Stimulated activated CD4-positive, alpha-beta T cell treated with anti-CD3 and anti-CD28 coated beads, Interleukin-15, amount 100 ng/mL, for 48 hours (primary cell): ENCODE measurements around the gene LPCAT3.
A peak's percentile ranks its signal among the peaks of the same experiment; 100 is the strongest.

ENCODE experiments used
- DNase-seq, 2 donors: peaks; one replicate each; pipeline ENCODE4 v3.0.0-alpha.2; 2020; ENCODE audit warnings: low read depth in 2 of 2

LPCAT3 gene

GRCh38 chr12:6963791-6964413 lies 54.4 kb downstream of the LPCAT3 start:
- DNase-seq, result no peak

- DNase-seq, result no peak
Observed at GRCh38 chr12:6963016-6963731, 55.1 kb downstream of the LPCAT3 start.

GRCh38 chr12:6962285-6963015 lies 55.8 kb downstream of the LPCAT3 start:
- DNase-seq, result no peak

GRCh38 chr12:6961695-6962284 lies 56.5 kb downstream of the LPCAT3 start:
- no peak for DNase-seq

GRCh38 chr12:6961278-6961694 lies 57.0 kb downstream of the LPCAT3 start:
- DNase-seq, result peak; percentile 90 to 93

- DNase-seq, result no peak
Observed at GRCh38 chr12:6960593-6961277, 57.5 kb downstream of the LPCAT3 start.

GRCh38 chr12:6959805-6960592 lies 58.3 kb downstream of the LPCAT3 start:
- DNase-seq, result no peak

- DNase-seq, result peak in 1 of 2 donors; percentile 62
Observed at GRCh38 chr12:6959058-6959804, 59.0 kb downstream of the LPCAT3 start.

- no peak for DNase-seq
Observed at GRCh38 chr12:6958609-6959057, 59.6 kb downstream of the LPCAT3 start.

GRCh38 chr12:6957741-6958608 lies 60.3 kb downstream of the LPCAT3 start:
- no peak for DNase-seq

- no peak for DNase-seq
Observed at GRCh38 chr12:6957151-6957701, 61.0 kb downstream of the LPCAT3 start.

GRCh38 chr12:6956021-6956727 lies 62.1 kb downstream of the LPCAT3 start:
- DNase-seq, result no peak

GRCh38 chr12:6955108-6956020 lies 62.9 kb downstream of the LPCAT3 start:
- DNase-seq, result no peak

GRCh38 chr12:6954316-6955107 lies 63.8 kb downstream of the LPCAT3 start:
- DNase-seq, result no peak

GRCh38 chr12:6953442-6954315 lies 64.6 kb downstream of the LPCAT3 start:
- DNase-seq, result peak in 1 of 2 donors; percentile 67
